ENCODE results near the gene SPATA4. TPM values are rescaled to one million over a fixed set of nuclear protein-coding genes. Genes with fewer than 3 reads are reported as not detected.

SPATA4 gene
- total RNA-seq, 1 experiment from 2014 or later = not detected

GRCh38 chr4:176142253-176142652 lies 53.1 kb downstream of the SPATA4 start:
- H3K79me1 ChIP-seq (ENCODE audit: insufficient read depth, low read depth, low read length, poor library complexity, severe bottlenecking) = no peaks in the 10 kb centered on the region
- WGBS (ENCODE audit: extremely low coverage, insufficient read length, low lambda C conversion rate) = no CpG with 5 or more reads among the region's 2 CpGs

More at GRCh38 chr4:176142253-176142652, 53.1 kb downstream of the SPATA4 start:
- no peak overlapping the region for H2BK5ac ChIP-seq (ENCODE audit: insufficient read length, low read length)
- Mint-ChIP-seq H3K36me3 (ENCODE audit: insufficient read depth in 1 of 3, low read depth in 3 of 3) (no peaks in the 10 kb centered on the region), H3K4me1 (0 out of 4 replicates have a peak, but pooled peaks cover 0 to 2% of the 10 kb centered on the region in 2 experiments), H3K27ac (no peak overlapping the region), H3K4me3 (no peak overlapping the region), H3K9me3 (no peaks in the 10 kb centered on the region), H3K27me3 (ENCODE audit: low read depth) (no peaks in the 10 kb centered on the region)
- no peak overlapping the region for H3K4me2 ChIP-seq (ENCODE audit: insufficient read depth, insufficient read length, low read length)
- no peaks in the 10 kb centered on the region for H3K9me3 ChIP-seq (ENCODE audit: control insufficient read depth, low read depth, low read length)
- H2AFZ ChIP-seq (ENCODE audit: low read length) = no peak overlapping the region
- H2BK20ac ChIP-seq (ENCODE audit: low read depth, low read length, poor library complexity, severe bottlenecking) = no peak overlapping the region
- H3K18ac ChIP-seq (ENCODE audit: insufficient read length, low read depth, low read length) = no peak overlapping the region
- H2BK12ac ChIP-seq (ENCODE audit: insufficient read length, low read depth, low read length) = no peak overlapping the region
- no peak overlapping the region for H4K5ac ChIP-seq (ENCODE audit: insufficient read length, low read depth, low read length)
- no peak overlapping the region for H2BK120ac ChIP-seq (ENCODE audit: low read depth, low read length, poor library complexity, severe bottlenecking)
- H3K27ac ChIP-seq (ENCODE audit: insufficient read length, low read depth, low read length) = no peak overlapping the region
- H4K8ac ChIP-seq (replicated peaks; ENCODE audit: insufficient read length, low read depth, low read length) = no peak overlapping the region
- H3K56ac ChIP-seq (ENCODE audit: insufficient read length, low read depth, low read length) = no peak overlapping the region
- H3K14ac ChIP-seq (ENCODE audit: insufficient read depth, low read length) = no peak overlapping the region
- no peak overlapping the region for H2BK15ac ChIP-seq (ENCODE audit: low read depth, low read length)
- no peak for TF ChIP-seq CTCF (conservative IDR thresholded peaks at IDR 0.05)
- no peaks in the 10 kb centered on the region for H3K23me2 ChIP-seq (ENCODE audit: insufficient read length, low read depth, low read length, poor library complexity, severe bottlenecking)
- H3K27me3 ChIP-seq (ENCODE audit: insufficient read depth, low read length) = no peaks in the 10 kb centered on the region
- no peak overlapping the region for H4K91ac ChIP-seq (ENCODE audit: insufficient read length, low read depth, low read length)
- no peak overlapping the region for H3K9ac ChIP-seq (ENCODE audit: extremely low read depth, insufficient read length, low read length)
- no peak overlapping the region for H2AK5ac ChIP-seq (ENCODE audit: insufficient read length, low read length)
- H3K4me1 ChIP-seq (ENCODE audit: insufficient read depth, low read length) = no peaks in the 10 kb centered on the region
- no peak overlapping the region for H3T11ph ChIP-seq (ENCODE audit: low read length)
- no peak overlapping the region for H3K23ac ChIP-seq (ENCODE audit: insufficient read length, low read depth, low read length)
- no peak overlapping the region for H3K4ac ChIP-seq (ENCODE audit: low read depth, low read length)
- DNase-seq = no peak
- no peaks in the 10 kb centered on the region for H3K79me2 ChIP-seq (ENCODE audit: insufficient read depth, low read length)
- H4K20me1 ChIP-seq (ENCODE audit: control insufficient read depth, insufficient read depth, insufficient read length) = no peaks in the 10 kb centered on the region

All from H9 (cell line).